ENCODE results near the gene MAGI2. TPM values are rescaled to one million over a fixed set of nuclear protein-coding genes. Genes with fewer than 3 reads are reported as not detected.

Gene MAGI2
- total RNA-seq, 3 donors from 2014 or later = 9.8 to 22.7 (median 20.2) TPM

- H3K27ac ChIP-seq = no peak overlapping the region
- TF ChIP-seq, protein P1, sequence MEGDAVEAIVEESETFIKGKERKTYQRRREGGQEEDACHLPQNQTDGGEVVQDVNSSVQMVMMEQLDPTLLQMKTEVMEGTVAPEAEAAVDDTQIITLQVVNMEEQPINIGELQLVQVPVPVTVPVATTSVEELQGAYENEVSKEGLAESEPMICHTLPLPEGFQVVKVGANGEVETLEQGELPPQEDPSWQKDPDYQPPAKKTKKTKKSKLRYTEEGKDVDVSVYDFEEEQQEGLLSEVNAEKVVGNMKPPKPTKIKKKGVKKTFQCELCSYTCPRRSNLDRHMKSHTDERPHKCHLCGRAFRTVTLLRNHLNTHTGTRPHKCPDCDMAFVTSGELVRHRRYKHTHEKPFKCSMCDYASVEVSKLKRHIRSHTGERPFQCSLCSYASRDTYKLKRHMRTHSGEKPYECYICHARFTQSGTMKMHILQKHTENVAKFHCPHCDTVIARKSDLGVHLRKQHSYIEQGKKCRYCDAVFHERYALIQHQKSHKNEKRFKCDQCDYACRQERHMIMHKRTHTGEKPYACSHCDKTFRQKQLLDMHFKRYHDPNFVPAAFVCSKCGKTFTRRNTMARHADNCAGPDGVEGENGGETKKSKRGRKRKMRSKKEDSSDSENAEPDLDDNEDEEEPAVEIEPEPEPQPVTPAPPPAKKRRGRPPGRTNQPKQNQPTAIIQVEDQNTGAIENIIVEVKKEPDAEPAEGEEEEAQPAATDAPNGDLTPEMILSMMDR (IDR thresholded peaks at IDR 0.05) = no peak
- no peak for TF ChIP-seq POLR2A (IDR thresholded peaks at IDR 0.05)
- TF ChIP-seq POLR2AphosphoS5 (IDR thresholded peaks at IDR 0.05) = no peak
- no peaks in the 10 kb centered on the region for H3K36me3 ChIP-seq
- no peak overlapping the region for H3K4me3 ChIP-seq
- no peaks in the 10 kb centered on the region for H3K27me3 ChIP-seq
- no peaks in the 10 kb centered on the region for H3K9me3 ChIP-seq
- no peak for DNase-seq (ENCODE audit: low spot score in 2 of 2)
- intact Hi-C loops (cut with DNase I; ENCODE audit: low total_unique reads) = no loop called here
- no peaks in the 10 kb centered on the region for H3K4me1 ChIP-seq
Observed at GRCh38 chr7:78542541-78542940, 910.9 kb downstream of the MAGI2 start.

- intact Hi-C loops (cut with DNase I; ENCODE audit: low total_unique reads) = no loop called here
- DNase-seq (ENCODE audit: low spot score in 2 of 2) = no peak
- Histone ChIP-seq H3K36me3 (no peaks in the 10 kb centered on the region), H3K27ac (no peak overlapping the region), H3K9me3 (no peaks in the 10 kb centered on the region), H3K27me3 (no peaks in the 10 kb centered on the region), H3K4me3 (no peak overlapping the region), H3K4me1 (no peaks in the 10 kb centered on the region)
- no peak for TF ChIP-seq POLR2A (IDR thresholded peaks at IDR 0.05)
- TF ChIP-seq POLR2AphosphoS5 (IDR thresholded peaks at IDR 0.05) = no peak
- TF ChIP-seq, protein P1 (IDR thresholded peaks at IDR 0.05) = no peak
Observed at GRCh38 chr7:78539825-78540224, 913.6 kb downstream of the MAGI2 start.

- DNase-seq (ENCODE audit: low spot score in 2 of 2) = no peak
- TF ChIP-seq, protein P1 (IDR thresholded peaks at IDR 0.05) = no peak
- TF ChIP-seq POLR2AphosphoS5 (IDR thresholded peaks at IDR 0.05) (no peak), POLR2A (IDR thresholded peaks at IDR 0.05) (no peak)
- Histone ChIP-seq H3K36me3 (no peaks in the 10 kb centered on the region), H3K9me3 (no peaks in the 10 kb centered on the region), H3K27ac (no peak overlapping the region), H3K4me1 (no peaks in the 10 kb centered on the region), H3K27me3 (no peaks in the 10 kb centered on the region), H3K4me3 (no peak overlapping the region)
- intact Hi-C loops (cut with DNase I; ENCODE audit: low total_unique reads) = no loop called here
Observed at GRCh38 chr7:78535655-78536054, 917.8 kb downstream of the MAGI2 start.

DNA sequence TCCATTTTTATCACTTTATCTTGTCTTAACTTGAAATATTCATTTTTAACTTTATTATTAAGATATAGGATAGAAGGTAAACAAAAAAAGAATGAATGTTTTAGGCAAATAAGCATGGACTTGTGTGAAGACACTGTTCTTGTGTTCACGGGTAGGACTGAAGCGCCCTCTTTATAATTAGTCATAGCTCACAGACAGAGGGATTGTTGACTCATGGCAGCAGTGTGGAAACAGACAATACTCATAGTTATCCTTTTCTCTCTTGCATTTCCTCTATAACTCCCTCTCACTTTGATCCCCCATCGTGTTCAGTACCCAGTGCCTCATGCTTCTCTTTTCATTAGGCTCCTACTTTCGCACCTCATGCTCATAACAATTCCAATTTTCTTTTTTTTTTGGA, 923.1 kb downstream of the MAGI2 start:
- Histone ChIP-seq H3K27ac (no peak overlapping the region), H3K4me3 (no peak overlapping the region), H3K4me1 (no peaks in the 10 kb centered on the region), H3K36me3 (no peaks in the 10 kb centered on the region), H3K9me3 (no peaks in the 10 kb centered on the region), H3K27me3 (no peaks in the 10 kb centered on the region)
- intact Hi-C loops (cut with DNase I; ENCODE audit: low total_unique reads) = no loop called here
- TF ChIP-seq POLR2A (IDR thresholded peaks at IDR 0.05) (no peak), POLR2AphosphoS5 (IDR thresholded peaks at IDR 0.05) (no peak)
- TF ChIP-seq, protein P1 (IDR thresholded peaks at IDR 0.05) = no peak
- DNase-seq (ENCODE audit: low spot score in 2 of 2) = no peak

GRCh38 chr7:78529392-78529791, 924.1 kb downstream of the MAGI2 start:
- no peak for TF ChIP-seq POLR2A (IDR thresholded peaks at IDR 0.05)
- TF ChIP-seq, protein P1 (IDR thresholded peaks at IDR 0.05) = no peak
- TF ChIP-seq POLR2AphosphoS5 (IDR thresholded peaks at IDR 0.05) = no peak
- Histone ChIP-seq H3K27ac (no peak overlapping the region), H3K4me1 (no peaks in the 10 kb centered on the region), H3K27me3 (no peaks in the 10 kb centered on the region), H3K4me3 (no peak overlapping the region), H3K9me3 (no peaks in the 10 kb centered on the region), H3K36me3 (no peaks in the 10 kb centered on the region)
- DNase-seq (ENCODE audit: low spot score in 2 of 2) = no peak
- intact Hi-C loops (cut with DNase I; ENCODE audit: low total_unique reads) = no loop called here

Measured in breast epithelium (tissue), 4 donors.